SK-N-MC (cell line): ENCODE measurements around the gene AGPAT3.
A peak's percentile ranks its signal among the peaks of the same experiment; 100 is the strongest.

Source experiments
- DNase-seq: peaks from one replicate; pipeline ENCODE4 v3.0.0-alpha.2; 2011; ENCODE audit warnings: low read depth, low spot score
- H3K27ac ChIP-seq: fragments of 200-600 bp; sonication (generic); 2 replicates; pipeline ENCODE4 v1.5.1; 2016; ENCODE audit warnings: mixed run types
- H3K36me3 ChIP-seq: fragments of 200-600 bp; sonication (generic); 2 replicates; pipeline ENCODE4 v1.6.1; 2017; ENCODE audit warnings: antibody characterized with exemption, low read length, mixed read lengths; ENCODE audit not compliant: insufficient read depth
- H3K4me3 ChIP-seq: fragments of 200-600 bp; sonication (generic); 2 replicates; pipeline ENCODE4 v1.5.1; 2016
- H3K9ac ChIP-seq: fragments of 200-600 bp; sonication (generic); 2 replicates; pipeline ENCODE4 v1.8.0; 2017; ENCODE audit warnings: mixed run types, mixed read lengths; ENCODE audit not compliant: insufficient read length
- H3K9me3 ChIP-seq: fragments of 200-600 bp; sonication (generic); 2 replicates; pipeline ENCODE4 v1.6.1; 2017; ENCODE audit warnings: low read depth, mild to moderate bottlenecking, antibody characterized with exemption, low read length, moderate library complexity, mixed read lengths
- EZH2 ChIP-seq: fragments of 200-600 bp; sonication (generic); IDR thresholded peaks from one replicate; pipeline ENCODE4 v1.6.1; 2017; ENCODE audit warnings: antibody characterized with exemption
- FOXP2 ChIP-seq: optimal IDR thresholded peaks from 2 replicates; pipeline ENCODE3; 2011; ENCODE audit warnings: mild to moderate bottlenecking, moderate library complexity; ENCODE audit not compliant: insufficient read depth; ENCODE audit errors: extremely low read length, control extremely low read depth
- POLR2AphosphoS5 ChIP-seq: IDR thresholded peaks from 2 replicates; pipeline ENCODE4 v1.6.1; 2012; ENCODE audit warnings: mild to moderate bottlenecking, low read depth, low read length, borderline replicate concordance

Gene AGPAT3

GRCh38 chr21:43911935-43912487, 47.0 kb downstream of the AGPAT3 start:
- H3K9ac ChIP-seq: no peak overlapping the region
- DNase-seq: no peak
- TF ChIP-seq EZH2 (no peak), POLR2AphosphoS5 (no peak), FOXP2 (no peak)

GRCh38 chr21:43912500-43912899, 47.5 kb downstream of the AGPAT3 start:
- H3K9me3 ChIP-seq: no peaks in the 10 kb centered on the region
- TF ChIP-seq EZH2 (no peak), POLR2AphosphoS5 (no peak), FOXP2 (no peak)
- no peak overlapping the region for H3K4me3 ChIP-seq
- peaks cover 10% of the 10 kb centered on the region; the same call in 1 of the 2 replicates for H3K36me3 ChIP-seq
- no peak overlapping the region for H3K27ac ChIP-seq
- H3K9ac ChIP-seq: no peak overlapping the region
- DNase-seq: no peak

More at GRCh38 chr21:43911935-43912487, 47.0 kb downstream of the AGPAT3 start:
- H3K36me3 ChIP-seq: peaks cover 10% of the 10 kb centered on the region; the same call in 1 of the 2 replicates
- no peak overlapping the region for H3K4me3 ChIP-seq
- H3K27ac ChIP-seq: no peak overlapping the region
- H3K9me3 ChIP-seq: no peaks in the 10 kb centered on the region

- DNase-seq: no peak
- Histone ChIP-seq H3K36me3 (peaks cover 10% of the 10 kb centered on the region; the same call in 1 of the 2 replicates), H3K9ac (no peak overlapping the region), H3K27ac (no peak overlapping the region), H3K9me3 (no peaks in the 10 kb centered on the region), H3K4me3 (no peak overlapping the region)
- TF ChIP-seq EZH2: no peak
- no peak for TF ChIP-seq FOXP2
Observed at GRCh38 chr21:43912910-43913309, 47.9 kb downstream of the AGPAT3 start.

GRCh38 chr21:43913928-43914327, 48.9 kb downstream of the AGPAT3 start:
- DNase-seq: peak; percentile 20
- no peaks in the 10 kb centered on the region for H3K9me3 ChIP-seq
- TF ChIP-seq FOXP2 (no peak), POLR2AphosphoS5 (no peak), EZH2 (no peak)
- no peak overlapping the region for H3K9ac ChIP-seq
- H3K36me3 ChIP-seq: peaks cover 10% of the 10 kb centered on the region; the same call in 1 of the 2 replicates
- H3K4me3 ChIP-seq: peak overlapping the region; percentile 43
- H3K27ac ChIP-seq: peak overlapping the region; percentile 79; the same call in 1 of the 2 replicates

GRCh38 chr21:43916076-43916475, 51.1 kb downstream of the AGPAT3 start:
- Histone ChIP-seq H3K27ac (peak overlapping the region; percentile 5; the same call in 1 of the 2 replicates), H3K9me3 (no peaks in the 10 kb centered on the region), H3K36me3 (peaks cover 10% of the 10 kb centered on the region; the same call in 1 of the 2 replicates), H3K4me3 (no peak overlapping the region), H3K9ac (no peak overlapping the region)
- DNase-seq: no peak
- TF ChIP-seq FOXP2 (no peak), POLR2AphosphoS5 (no peak), EZH2 (no peak)

GRCh38 chr21:43916691-43917514, 51.9 kb downstream of the AGPAT3 start:
- H3K9me3 ChIP-seq: no peaks in the 10 kb centered on the region
- no peak overlapping the region for H3K9ac ChIP-seq
- TF ChIP-seq POLR2AphosphoS5 (no peak), EZH2 (no peak), FOXP2 (no peak)
- no peak overlapping the region for H3K4me3 ChIP-seq
- no peak for DNase-seq
- H3K36me3 ChIP-seq: peaks cover 9% of the 10 kb centered on the region; the same call in 1 of the 2 replicates
- no peak overlapping the region for H3K27ac ChIP-seq

GRCh38 chr21:43917515-43918384, 52.7 kb downstream of the AGPAT3 start:
- Histone ChIP-seq H3K4me3 (no peak overlapping the region), H3K27ac (no peak overlapping the region), H3K36me3 (peaks cover under 1% of the 10 kb centered on the region; the same call in 1 of the 2 replicates), H3K9ac (no peak overlapping the region), H3K9me3 (no peaks in the 10 kb centered on the region)
- no peak for DNase-seq
- TF ChIP-seq EZH2 (no peak), FOXP2 (no peak), POLR2AphosphoS5 (no peak)
